Osteoblast (primary cell): Measurements from ENCODE around the gene PPP1R9A. TPM values are rescaled to one million over a fixed set of nuclear protein-coding genes. Genes with fewer than 3 reads are reported as not detected.

ENCODE experiments used
- DNase-seq: peaks from one replicate; pipeline ENCODE4 v3.0.0; 2011; ENCODE audit warnings: low spot score, mixed read lengths; ENCODE audit not compliant: insufficient read length; ENCODE audit errors: missing footprints
- H2AFZ ChIP-seq: 2 replicates; pipeline ENCODE4 v1.6.0; 2011; ENCODE audit warnings: mild to moderate bottlenecking, low read length
- H3K27ac ChIP-seq: 2 replicates; pipeline ENCODE4 v1.5.1; 2011; ENCODE audit warnings: mild to moderate bottlenecking, low read depth, low read length, moderate library complexity
- H3K27me3 ChIP-seq: 2 replicates; pipeline ENCODE4 v1.6.0; 2012; ENCODE audit warnings: mild to moderate bottlenecking, control low read depth, inconsistent platforms, low read length, moderate library complexity; ENCODE audit not compliant: insufficient read depth
- H3K36me3 ChIP-seq: 2 replicates; pipeline ENCODE4 v1.5.1; 2011; ENCODE audit warnings: mild to moderate bottlenecking, low read length, control low read depth, moderate library complexity; ENCODE audit not compliant: insufficient read depth
- H3K4me1 ChIP-seq: 2 replicates; pipeline ENCODE4 v1.5.1; 2011; ENCODE audit warnings: mild to moderate bottlenecking, low read length, control low read depth, moderate library complexity; ENCODE audit not compliant: insufficient read depth
- H3K4me2 ChIP-seq: 2 replicates; pipeline ENCODE4 v1.6.0; 2011; ENCODE audit warnings: mild to moderate bottlenecking, low read length; ENCODE audit not compliant: insufficient read depth
- H3K4me3 ChIP-seq: fragments of 200-600 bp; sonication (generic); 3 replicates; pipeline ENCODE4 v1.5.1; 2012; ENCODE audit warnings: mild to moderate bottlenecking, low read length, inconsistent platforms; ENCODE audit not compliant: insufficient read depth
- H3K79me2 ChIP-seq: 2 replicates; pipeline ENCODE4 v1.6.0; 2012; ENCODE audit warnings: mild to moderate bottlenecking, low read length, control low read depth, inconsistent platforms; ENCODE audit not compliant: insufficient read depth
- H3K9me3 ChIP-seq: 2 replicates; pipeline ENCODE4 v1.5.1; 2011; ENCODE audit warnings: low read depth, low read length, control low read depth
- H4K20me1 ChIP-seq: 2 replicates; pipeline ENCODE4 v1.6.0; 2012; ENCODE audit warnings: mild to moderate bottlenecking, low read length, control low read depth; ENCODE audit not compliant: insufficient read depth
- CTCF ChIP-seq: IDR thresholded peaks from 2 replicates; pipeline ENCODE4 v1.5.1; 2011; ENCODE audit warnings: mild to moderate bottlenecking, low read depth, low read length, moderate library complexity; ENCODE audit errors: extremely low read depth
- total RNA-seq: library from RNA; depleted of rRNA; stranded (reverse); fragments of >200 nt; gene quantifications from 2 replicates; pipeline ENCODE4 v1.2.3, GENCODE V29; 2012

PPP1R9A gene
- total RNA-seq, 1 donor = under 0.01 TPM

GRCh38 chr7:95092324-95092723 lies 184.9 kb downstream of the PPP1R9A start:
- no peaks in the 10 kb centered on the region for H3K27me3 ChIP-seq
- H3K79me2 ChIP-seq = no peaks in the 10 kb centered on the region
- H3K4me2 ChIP-seq = no peak overlapping the region
- no peak overlapping the region for H3K4me3 ChIP-seq
- no peak overlapping the region for H3K27ac ChIP-seq
- H3K9me3 ChIP-seq = no peaks in the 10 kb centered on the region
- no peak overlapping the region for H2AFZ ChIP-seq
- H4K20me1 ChIP-seq = no peaks in the 10 kb centered on the region
- no peaks in the 10 kb centered on the region for H3K36me3 ChIP-seq
- no peak for DNase-seq
- H3K4me1 ChIP-seq = no peaks in the 10 kb centered on the region
- no peak for TF ChIP-seq CTCF

- no peaks in the 10 kb centered on the region for H4K20me1 ChIP-seq
- H3K79me2 ChIP-seq = no peaks in the 10 kb centered on the region
- H3K4me1 ChIP-seq = no peaks in the 10 kb centered on the region
- no peak overlapping the region for H3K4me2 ChIP-seq
- DNase-seq = no peak
- H3K4me3 ChIP-seq = no peak overlapping the region
- no peak overlapping the region for H3K27ac ChIP-seq
- H3K36me3 ChIP-seq = no peaks in the 10 kb centered on the region
- no peaks in the 10 kb centered on the region for H3K27me3 ChIP-seq
- no peaks in the 10 kb centered on the region for H3K9me3 ChIP-seq
- TF ChIP-seq CTCF = no peak
- H2AFZ ChIP-seq = no peak overlapping the region
Observed at GRCh38 chr7:95095259-95095965, 188.0 kb downstream of the PPP1R9A start.

GRCh38 chr7:95095966-95096540 lies 188.7 kb downstream of the PPP1R9A start:
- no peak for DNase-seq
- no peak overlapping the region for H2AFZ ChIP-seq
- H3K4me2 ChIP-seq = no peak overlapping the region

More at GRCh38 chr7:95095966-95096540, 188.7 kb downstream of the PPP1R9A start:
- no peaks in the 10 kb centered on the region for H3K27me3 ChIP-seq
- H3K9me3 ChIP-seq = no peaks in the 10 kb centered on the region
- H3K79me2 ChIP-seq = no peaks in the 10 kb centered on the region
- H3K27ac ChIP-seq = no peak overlapping the region
- no peaks in the 10 kb centered on the region for H3K4me1 ChIP-seq
- no peak for TF ChIP-seq CTCF
- H3K4me3 ChIP-seq = no peak overlapping the region
- no peaks in the 10 kb centered on the region for H3K36me3 ChIP-seq
- H4K20me1 ChIP-seq = no peaks in the 10 kb centered on the region
